Measurements from ENCODE around the gene IP6K1. TPM values are rescaled to one million over a fixed set of nuclear protein-coding genes. Genes with fewer than 3 reads are reported as not detected.

The IP6K1 gene
- total and polyA plus RNA-seq, 2 experiments from 2014 or later = 10.7 to 35.5 TPM

DNA sequence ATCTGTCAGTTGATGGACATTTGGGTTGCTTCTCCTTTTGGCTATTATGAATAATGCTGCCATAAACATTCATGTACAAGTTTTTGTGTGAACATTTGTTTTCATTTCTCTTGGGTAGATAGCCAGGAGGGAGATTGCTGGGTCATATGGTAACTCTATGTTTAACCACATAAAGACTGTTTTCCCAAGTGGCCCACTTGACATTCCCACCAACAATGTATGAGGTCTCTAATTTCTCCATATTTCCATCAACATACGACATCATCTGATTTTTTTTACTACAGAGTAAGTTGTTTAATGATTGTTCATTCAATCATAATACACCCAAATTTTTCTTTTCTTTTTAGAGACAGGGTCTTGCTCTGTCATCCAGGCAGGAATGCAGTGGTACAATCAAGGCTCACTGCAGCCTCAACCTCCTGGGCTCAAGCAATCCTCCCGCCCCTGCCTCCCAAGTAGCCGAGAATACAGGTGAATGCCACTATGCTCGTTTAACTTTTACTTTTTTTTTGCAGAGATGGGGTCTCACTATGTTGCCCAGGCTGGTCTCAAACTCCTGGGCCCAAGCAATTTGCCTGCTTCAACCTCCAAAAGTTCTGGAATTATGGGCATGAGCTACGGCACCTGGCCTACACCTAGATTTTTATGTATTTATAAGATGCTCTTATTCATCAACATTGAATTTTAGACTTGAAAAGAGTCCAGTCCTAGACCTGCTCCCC lies 6.8 kb downstream of the IP6K1 start:
- H3K27ac Mint-ChIP-seq = no peak overlapping the region
- peaks cover 100% of the 10 kb centered on the region for H3K79me2 ChIP-seq (replicated peaks; ENCODE audit: insufficient read depth)
- DNase-seq (ENCODE audit: low spot score) (no peak), ATAC-seq (no peak)
- no peak overlapping the region for H3K4me2 ChIP-seq
- H3K27me3 Mint-ChIP-seq (ENCODE audit: insufficient read depth, low read depth, poor library complexity) = no peaks in the 10 kb centered on the region
- no peak for TF ChIP-seq ZNF331 (CRISPR knock-in tag; IDR thresholded peaks at IDR 0.05; ENCODE audit: low read depth)
- TF ChIP-seq POLR2AphosphoS5 (IDR thresholded peaks at IDR 0.05; ENCODE audit: low read depth) = no peak
- TF ChIP-seq ZNF114 (CRISPR knock-in tag; IDR thresholded peaks at IDR 0.05) = no peak
- no peak for TF ChIP-seq NANOG (IDR thresholded peaks at IDR 0.05; ENCODE audit: borderline replicate concordance)
- no peak for TF ChIP-seq JUNB (IDR thresholded peaks at IDR 0.05; ENCODE audit: unreplicated experiment)
- no peak for TF ChIP-seq EZH2phosphoT487 (IDR thresholded peaks at IDR 0.05; ENCODE audit: unreplicated experiment)
- TF ChIP-seq, protein P1, sequence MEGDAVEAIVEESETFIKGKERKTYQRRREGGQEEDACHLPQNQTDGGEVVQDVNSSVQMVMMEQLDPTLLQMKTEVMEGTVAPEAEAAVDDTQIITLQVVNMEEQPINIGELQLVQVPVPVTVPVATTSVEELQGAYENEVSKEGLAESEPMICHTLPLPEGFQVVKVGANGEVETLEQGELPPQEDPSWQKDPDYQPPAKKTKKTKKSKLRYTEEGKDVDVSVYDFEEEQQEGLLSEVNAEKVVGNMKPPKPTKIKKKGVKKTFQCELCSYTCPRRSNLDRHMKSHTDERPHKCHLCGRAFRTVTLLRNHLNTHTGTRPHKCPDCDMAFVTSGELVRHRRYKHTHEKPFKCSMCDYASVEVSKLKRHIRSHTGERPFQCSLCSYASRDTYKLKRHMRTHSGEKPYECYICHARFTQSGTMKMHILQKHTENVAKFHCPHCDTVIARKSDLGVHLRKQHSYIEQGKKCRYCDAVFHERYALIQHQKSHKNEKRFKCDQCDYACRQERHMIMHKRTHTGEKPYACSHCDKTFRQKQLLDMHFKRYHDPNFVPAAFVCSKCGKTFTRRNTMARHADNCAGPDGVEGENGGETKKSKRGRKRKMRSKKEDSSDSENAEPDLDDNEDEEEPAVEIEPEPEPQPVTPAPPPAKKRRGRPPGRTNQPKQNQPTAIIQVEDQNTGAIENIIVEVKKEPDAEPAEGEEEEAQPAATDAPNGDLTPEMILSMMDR (conservative IDR thresholded peaks at IDR 0.05; ENCODE audit: low read depth in 2 of 2) = no peak
- TF ChIP-seq CREB1 (CRISPR knock-in tag; IDR thresholded peaks at IDR 0.05; ENCODE audit: low read depth) = no peak
- TF ChIP-seq, protein P2, sequence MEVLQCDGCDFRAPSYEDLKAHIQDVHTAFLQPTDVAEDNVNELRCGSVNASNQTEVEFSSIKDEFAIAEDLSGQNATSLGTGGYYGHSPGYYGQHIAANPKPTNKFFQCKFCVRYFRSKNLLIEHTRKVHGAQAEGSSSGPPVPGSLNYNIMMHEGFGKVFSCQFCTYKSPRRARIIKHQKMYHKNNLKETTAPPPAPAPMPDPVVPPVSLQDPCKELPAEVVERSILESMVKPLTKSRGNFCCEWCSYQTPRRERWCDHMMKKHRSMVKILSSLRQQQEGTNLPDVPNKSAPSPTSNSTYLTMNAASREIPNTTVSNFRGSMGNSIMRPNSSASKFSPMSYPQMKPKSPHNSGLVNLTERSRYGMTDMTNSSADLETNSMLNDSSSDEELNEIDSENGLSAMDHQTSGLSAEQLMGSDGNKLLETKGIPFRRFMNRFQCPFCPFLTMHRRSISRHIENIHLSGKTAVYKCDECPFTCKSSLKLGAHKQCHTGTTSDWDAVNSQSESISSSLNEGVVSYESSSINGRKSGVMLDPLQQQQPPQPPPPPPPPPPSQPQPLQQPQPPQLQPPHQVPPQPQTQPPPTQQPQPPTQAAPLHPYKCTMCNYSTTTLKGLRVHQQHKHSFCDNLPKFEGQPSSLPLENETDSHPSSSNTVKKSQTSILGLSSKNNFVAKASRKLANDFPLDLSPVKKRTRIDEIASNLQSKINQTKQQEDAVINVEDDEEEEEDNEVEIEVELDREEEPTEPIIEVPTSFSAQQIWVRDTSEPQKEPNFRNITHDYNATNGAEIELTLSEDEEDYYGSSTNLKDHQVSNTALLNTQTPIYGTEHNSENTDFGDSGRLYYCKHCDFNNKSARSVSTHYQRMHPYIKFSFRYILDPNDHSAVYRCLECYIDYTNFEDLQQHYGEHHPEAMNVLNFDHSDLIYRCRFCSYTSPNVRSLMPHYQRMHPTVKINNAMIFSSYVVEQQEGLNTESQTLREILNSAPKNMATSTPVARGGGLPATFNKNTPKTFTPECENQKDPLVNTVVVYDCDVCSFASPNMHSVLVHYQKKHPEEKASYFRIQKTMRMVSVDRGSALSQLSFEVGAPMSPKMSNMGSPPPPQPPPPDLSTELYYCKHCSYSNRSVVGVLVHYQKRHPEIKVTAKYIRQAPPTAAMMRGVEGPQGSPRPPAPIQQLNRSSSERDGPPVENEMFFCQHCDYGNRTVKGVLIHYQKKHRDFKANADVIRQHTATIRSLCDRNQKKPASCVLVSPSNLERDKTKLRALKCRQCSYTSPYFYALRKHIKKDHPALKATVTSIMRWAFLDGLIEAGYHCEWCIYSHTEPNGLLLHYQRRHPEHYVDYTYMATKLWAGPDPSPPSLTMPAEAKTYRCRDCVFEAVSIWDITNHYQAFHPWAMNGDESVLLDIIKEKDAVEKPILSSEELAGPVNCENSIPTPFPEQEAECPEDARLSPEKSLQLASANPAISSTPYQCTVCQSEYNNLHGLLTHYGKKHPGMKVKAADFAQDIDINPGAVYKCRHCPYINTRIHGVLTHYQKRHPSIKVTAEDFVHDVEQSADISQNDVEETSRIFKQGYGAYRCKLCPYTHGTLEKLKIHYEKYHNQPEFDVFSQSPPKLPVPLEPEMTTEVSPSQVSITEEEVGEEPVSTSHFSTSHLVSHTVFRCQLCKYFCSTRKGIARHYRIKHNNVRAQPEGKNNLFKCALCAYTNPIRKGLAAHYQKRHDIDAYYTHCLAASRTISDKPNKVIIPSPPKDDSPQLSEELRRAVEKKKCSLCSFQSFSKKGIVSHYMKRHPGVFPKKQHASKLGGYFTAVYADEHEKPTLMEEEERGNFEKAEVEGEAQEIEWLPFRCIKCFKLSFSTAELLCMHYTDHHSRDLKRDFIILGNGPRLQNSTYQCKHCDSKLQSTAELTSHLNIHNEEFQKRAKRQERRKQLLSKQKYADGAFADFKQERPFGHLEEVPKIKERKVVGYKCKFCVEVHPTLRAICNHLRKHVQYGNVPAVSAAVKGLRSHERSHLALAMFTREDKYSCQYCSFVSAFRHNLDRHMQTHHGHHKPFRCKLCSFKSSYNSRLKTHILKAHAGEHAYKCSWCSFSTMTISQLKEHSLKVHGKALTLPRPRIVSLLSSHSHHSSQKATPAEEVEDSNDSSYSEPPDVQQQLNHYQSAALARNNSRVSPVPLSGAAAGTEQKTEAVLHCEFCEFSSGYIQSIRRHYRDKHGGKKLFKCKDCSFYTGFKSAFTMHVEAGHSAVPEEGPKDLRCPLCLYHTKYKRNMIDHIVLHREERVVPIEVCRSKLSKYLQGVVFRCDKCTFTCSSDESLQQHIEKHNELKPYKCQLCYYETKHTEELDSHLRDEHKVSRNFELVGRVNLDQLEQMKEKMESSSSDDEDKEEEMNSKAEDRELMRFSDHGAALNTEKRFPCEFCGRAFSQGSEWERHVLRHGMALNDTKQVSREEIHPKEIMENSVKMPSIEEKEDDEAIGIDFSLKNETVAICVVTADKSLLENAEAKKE (CRISPR knock-in tag; IDR thresholded peaks at IDR 0.05) = no peak
- no peak for TF ChIP-seq STAT1 (IDR thresholded peaks at IDR 0.05; ENCODE audit: unreplicated experiment)
- TF ChIP-seq EZH2 (IDR thresholded peaks at IDR 0.05; ENCODE audit: low read depth, unreplicated experiment) = no peak
- TF ChIP-seq, protein P3, sequence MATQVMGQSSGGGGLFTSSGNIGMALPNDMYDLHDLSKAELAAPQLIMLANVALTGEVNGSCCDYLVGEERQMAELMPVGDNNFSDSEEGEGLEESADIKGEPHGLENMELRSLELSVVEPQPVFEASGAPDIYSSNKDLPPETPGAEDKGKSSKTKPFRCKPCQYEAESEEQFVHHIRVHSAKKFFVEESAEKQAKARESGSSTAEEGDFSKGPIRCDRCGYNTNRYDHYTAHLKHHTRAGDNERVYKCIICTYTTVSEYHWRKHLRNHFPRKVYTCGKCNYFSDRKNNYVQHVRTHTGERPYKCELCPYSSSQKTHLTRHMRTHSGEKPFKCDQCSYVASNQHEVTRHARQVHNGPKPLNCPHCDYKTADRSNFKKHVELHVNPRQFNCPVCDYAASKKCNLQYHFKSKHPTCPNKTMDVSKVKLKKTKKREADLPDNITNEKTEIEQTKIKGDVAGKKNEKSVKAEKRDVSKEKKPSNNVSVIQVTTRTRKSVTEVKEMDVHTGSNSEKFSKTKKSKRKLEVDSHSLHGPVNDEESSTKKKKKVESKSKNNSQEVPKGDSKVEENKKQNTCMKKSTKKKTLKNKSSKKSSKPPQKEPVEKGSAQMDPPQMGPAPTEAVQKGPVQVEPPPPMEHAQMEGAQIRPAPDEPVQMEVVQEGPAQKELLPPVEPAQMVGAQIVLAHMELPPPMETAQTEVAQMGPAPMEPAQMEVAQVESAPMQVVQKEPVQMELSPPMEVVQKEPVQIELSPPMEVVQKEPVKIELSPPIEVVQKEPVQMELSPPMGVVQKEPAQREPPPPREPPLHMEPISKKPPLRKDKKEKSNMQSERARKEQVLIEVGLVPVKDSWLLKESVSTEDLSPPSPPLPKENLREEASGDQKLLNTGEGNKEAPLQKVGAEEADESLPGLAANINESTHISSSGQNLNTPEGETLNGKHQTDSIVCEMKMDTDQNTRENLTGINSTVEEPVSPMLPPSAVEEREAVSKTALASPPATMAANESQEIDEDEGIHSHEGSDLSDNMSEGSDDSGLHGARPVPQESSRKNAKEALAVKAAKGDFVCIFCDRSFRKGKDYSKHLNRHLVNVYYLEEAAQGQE (IDR thresholded peaks at IDR 0.05; ENCODE audit: unreplicated experiment) = no peak
- TF ChIP-seq, protein P4, sequence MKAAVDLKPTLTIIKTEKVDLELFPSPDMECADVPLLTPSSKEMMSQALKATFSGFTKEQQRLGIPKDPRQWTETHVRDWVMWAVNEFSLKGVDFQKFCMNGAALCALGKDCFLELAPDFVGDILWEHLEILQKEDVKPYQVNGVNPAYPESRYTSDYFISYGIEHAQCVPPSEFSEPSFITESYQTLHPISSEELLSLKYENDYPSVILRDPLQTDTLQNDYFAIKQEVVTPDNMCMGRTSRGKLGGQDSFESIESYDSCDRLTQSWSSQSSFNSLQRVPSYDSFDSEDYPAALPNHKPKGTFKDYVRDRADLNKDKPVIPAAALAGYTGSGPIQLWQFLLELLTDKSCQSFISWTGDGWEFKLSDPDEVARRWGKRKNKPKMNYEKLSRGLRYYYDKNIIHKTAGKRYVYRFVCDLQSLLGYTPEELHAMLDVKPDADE (IDR thresholded peaks at IDR 0.05) = no peak
- no peaks in the 10 kb centered on the region for H3K27me3 ChIP-seq (ENCODE audit: insufficient read depth)
- H3F3A ChIP-seq (replicated peaks; ENCODE audit: low read depth) = 0 out of 2 replicates have a peak, but pooled peaks cover 3% of the 10 kb centered on the region
- H3K9me2 ChIP-seq (ENCODE audit: insufficient read depth) = no peaks in the 10 kb centered on the region
- no peaks in the 10 kb centered on the region for H3K9me3 Mint-ChIP-seq
- no peak overlapping the region for H3K27ac ChIP-seq (ENCODE audit: low read depth)
- no peak overlapping the region for H3K4me3 Mint-ChIP-seq
- H3K36me3 ChIP-seq (ENCODE audit: insufficient read depth) = peaks cover 13% of the 10 kb centered on the region
- H3K4me1 ChIP-seq (ENCODE audit: insufficient read depth) = no peaks in the 10 kb centered on the region
- no peak overlapping the region for H2AFZ ChIP-seq
- H3K36me3 Mint-ChIP-seq (ENCODE audit: low read depth) = peaks cover 28% of the 10 kb centered on the region
- peaks cover 35% of the 10 kb centered on the region for H4K20me1 ChIP-seq (replicated peaks; ENCODE audit: insufficient read depth)
- no peaks in the 10 kb centered on the region for H3K4me1 Mint-ChIP-seq
- H3K4me3 ChIP-seq = no peak overlapping the region

Data from GM23338 (cell line).